ENCODE data around the gene FCHSD2. TPM values are rescaled to one million over a fixed set of nuclear protein-coding genes. Genes with fewer than 3 reads are reported as not detected.

Gene FCHSD2
- total and polyA plus RNA-seq, 2 of the 13 experiments (the other 11 are each of a cell fraction or from before 2014, with no cell fraction given): 20.5 to 24.8 TPM

Small RNA genes lying within 50 kb of the gene (small RNA-seq; reads per million reads assigned to genes)
- 0 reads per million in 3 experiments for gene RNU6-672P (ENCODE audit: insufficient read depth in 2 of 3, insufficient read length in 3 of 3, low read depth in 2 of 3, low replicate concordance in 1 of 3)

Other genes starting within 250 kb of the FCHSD2 start
- 3.0 and 3.1 TPM in 2 replicates for gene P2RY2, start 76.0 kb upstream of the FCHSD2 start, total RNA-seq (2016; rRNA removed; fragmentation: Illumina TruSeq; extraction: Trizol)
- gene P2RY2, start 76.0 kb upstream of the FCHSD2 start, polyA plus RNA-seq (2011; rRNA removed): 0.95 and 1.6 TPM in 2 replicates
- 0.11 and 0.29 TPM in 2 replicates for gene P2RY6, start 130.0 kb upstream of the FCHSD2 start, total RNA-seq (2016; rRNA removed; fragmentation: Illumina TruSeq; extraction: Trizol)
- 0.09 and 0.29 TPM in 2 replicates for gene P2RY6, start 130.0 kb upstream of the FCHSD2 start, polyA plus RNA-seq (2011; rRNA removed)
- 5.7 and 10.7 TPM in 2 replicates for gene ARHGEF17, start 166.0 kb upstream of the FCHSD2 start, total RNA-seq (2016; rRNA removed; fragmentation: Illumina TruSeq; extraction: Trizol)
- gene ARHGEF17, start 166.0 kb upstream of the FCHSD2 start, polyA plus RNA-seq (2011; rRNA removed): 28.8 and 37.7 TPM in 2 replicates
- gene RELT, start 234.1 kb upstream of the FCHSD2 start, total RNA-seq (2016; rRNA removed; fragmentation: Illumina TruSeq; extraction: Trizol): 1.6 and 4.7 TPM in 2 replicates
- gene RELT, start 234.1 kb upstream of the FCHSD2 start, polyA plus RNA-seq (2011; rRNA removed): 2.5 and 3.5 TPM in 2 replicates